Effector memory CD8-positive, alpha-beta T cell (primary cell): ENCODE measurements around the gene KCNRG.
"Not testable (repeated sequence)": the region's sequence is repeated elsewhere in the genome, so short reads cannot be mapped to it uniquely, and the experiment has no call there.

Source experiments
- ATAC-seq: fragments of 150-1000 bp; cut with Tn5 transposase; replicated peaks from 2 replicates; pipeline ENCODE4 v1.10.0; 2021; ENCODE audit warnings: mild to moderate bottlenecking, moderate library complexity
- DNase-seq, 3 experiments: peaks; one replicate each; pipeline ENCODE4 v3.0.0; 2021
- H3K27ac Mint-ChIP-seq, 2 donors: one replicate each; pipeline ENCODE4 v1.8.0; 2022; ENCODE audit warnings: mild to moderate bottlenecking in 2 of 2, mixed read lengths in 2 of 2, moderate library complexity in 2 of 2
- H3K27me3 Mint-ChIP-seq, 2 donors: one replicate each; pipeline ENCODE4 v1.8.0; 2022; ENCODE audit warnings: mixed read lengths in 2 of 2
- H3K36me3 Mint-ChIP-seq: one replicate; pipeline ENCODE4 v1.8.0; 2022; ENCODE audit warnings: mild to moderate bottlenecking, moderate library complexity, mixed read lengths; ENCODE audit not compliant: insufficient read depth
- H3K4me1 Mint-ChIP-seq, 2 donors: one replicate each; pipeline ENCODE4 v1.8.0; 2022; ENCODE audit warnings: low read depth in 2 of 2, mixed read lengths in 2 of 2
- H3K4me3 Mint-ChIP-seq, 2 donors: one replicate each; pipeline ENCODE4 v1.8.0; 2022; ENCODE audit warnings: mild to moderate bottlenecking in 2 of 2, mixed read lengths in 2 of 2, moderate library complexity in 2 of 2
- H3K9me3 Mint-ChIP-seq, 2 donors: one replicate each; pipeline ENCODE4 v1.8.0; 2022; ENCODE audit warnings: mixed read lengths in 2 of 2

Gene KCNRG

DNA sequence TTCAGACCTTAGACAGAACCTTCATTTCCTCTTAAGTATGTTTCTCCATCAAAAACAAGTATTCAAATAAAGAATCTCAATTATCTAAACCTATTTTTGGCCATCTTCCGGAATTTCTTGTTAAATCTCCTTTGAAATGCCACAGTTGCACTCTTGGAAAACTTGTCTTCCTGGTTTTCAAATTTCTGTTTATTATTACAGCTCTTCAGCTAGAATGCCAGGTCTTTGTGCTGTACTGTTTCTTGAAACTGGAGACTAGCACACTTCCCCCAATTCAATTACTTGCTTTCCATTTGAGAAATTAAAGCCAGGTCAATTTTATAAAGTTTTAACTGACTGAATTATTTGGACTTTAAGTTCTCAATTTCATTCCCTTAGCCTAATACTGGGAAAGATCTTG, 10.2 kb downstream of the KCNRG start:
- ATAC-seq: no peak

DNA sequence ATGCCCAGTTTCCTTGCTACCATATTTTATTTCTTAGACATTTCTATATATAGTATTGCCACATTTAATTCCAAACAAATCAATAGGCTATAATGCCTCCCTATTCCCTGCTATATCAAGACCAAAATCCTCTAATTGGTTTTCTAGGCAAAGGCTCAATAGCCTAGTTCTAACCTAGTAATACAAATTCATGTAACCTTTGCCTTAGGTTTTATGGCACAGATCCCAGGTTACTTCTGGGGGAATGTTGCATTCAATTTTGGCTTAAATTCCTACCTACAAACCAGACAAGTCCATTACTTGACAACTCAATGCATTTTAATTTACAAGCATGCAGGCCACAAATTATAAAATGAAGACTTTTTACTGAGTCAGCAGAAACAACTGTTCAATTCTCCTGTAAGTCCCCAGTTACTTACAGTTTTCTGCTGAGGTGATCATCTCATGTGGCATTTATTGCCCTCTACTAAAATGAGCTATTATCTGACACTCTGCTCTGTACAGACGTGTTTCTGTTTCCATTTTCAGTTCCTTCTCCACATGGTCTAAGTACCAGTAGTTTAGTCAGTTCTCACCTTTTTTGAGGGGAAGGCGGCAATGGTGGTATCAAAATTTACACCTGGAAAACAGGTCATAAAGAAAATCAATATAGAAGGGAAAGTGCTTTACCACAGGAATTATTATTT, 11.7 kb downstream of the KCNRG start:
- Mint-ChIP-seq H3K9me3 (no peaks in the 10 kb centered on the region), H3K27me3 (no peaks in the 10 kb centered on the region), H3K36me3 (peaks cover 11% of the 10 kb centered on the region), H3K4me1 (no peaks in the 10 kb centered on the region), H3K4me3 (no peak overlapping the region), H3K27ac (peak overlapping the region; percentile 4 to 23)
- no peak for DNase-seq
- ATAC-seq: no peak

More for the DNA sequence above, 10.2 kb downstream of the KCNRG start:
- Mint-ChIP-seq H3K4me3 (no peak overlapping the region), H3K27ac (peak overlapping the region; percentile 10 to 22), H3K4me1 (no peaks in the 10 kb centered on the region), H3K9me3 (no peaks in the 10 kb centered on the region), H3K27me3 (no peaks in the 10 kb centered on the region), H3K36me3 (peaks cover 14% of the 10 kb centered on the region)
- no peak for DNase-seq

GRCh38 chr13:50030315-50030714, 15.1 kb downstream of the KCNRG start:
- H3K4me3 Mint-ChIP-seq: no peak overlapping the region
- H3K27me3 Mint-ChIP-seq: no peaks in the 10 kb centered on the region
- DNase-seq (no peak), ATAC-seq (no peak)
- no peaks in the 10 kb centered on the region for H3K9me3 Mint-ChIP-seq
- no peak overlapping the region for H3K27ac Mint-ChIP-seq
- H3K4me1 Mint-ChIP-seq: no peaks in the 10 kb centered on the region
- peaks cover 3% of the 10 kb centered on the region for H3K36me3 Mint-ChIP-seq

GRCh38 chr13:50033725-50034124, 18.5 kb downstream of the KCNRG start:
- H3K27ac Mint-ChIP-seq: no peak overlapping the region
- H3K9me3 Mint-ChIP-seq: no peaks in the 10 kb centered on the region
- H3K27me3 Mint-ChIP-seq: no peaks in the 10 kb centered on the region
- no peak for DNase-seq
- H3K36me3 Mint-ChIP-seq: peaks cover 3% of the 10 kb centered on the region
- ATAC-seq: no peak
- no peak overlapping the region for H3K4me3 Mint-ChIP-seq
- H3K4me1 Mint-ChIP-seq: no peaks in the 10 kb centered on the region

DNA sequence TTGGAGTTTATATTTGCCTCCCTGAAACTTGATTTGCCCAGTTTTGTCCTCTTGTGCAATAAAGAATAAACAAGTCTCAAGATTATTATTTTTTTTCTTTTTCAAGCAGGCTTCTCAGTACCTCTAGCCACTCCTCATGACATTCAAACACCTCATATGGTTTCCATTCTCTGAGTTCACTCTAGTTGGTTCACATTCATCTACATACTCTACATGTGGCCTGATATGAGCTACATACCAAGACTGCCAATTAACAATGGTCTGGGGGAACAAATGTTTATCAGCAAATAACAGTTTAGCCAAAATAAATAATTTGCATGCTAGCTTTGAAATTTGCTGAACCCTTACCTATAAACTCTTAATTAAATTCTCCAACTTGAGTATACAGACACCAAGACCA, 22.5 kb downstream of the KCNRG start:
- Mint-ChIP-seq H3K27ac (no peak overlapping the region), H3K4me3 (no peak overlapping the region), H3K27me3 (no peaks in the 10 kb centered on the region), H3K9me3 (no peaks in the 10 kb centered on the region), H3K36me3 (peaks cover 10% of the 10 kb centered on the region), H3K4me1 (no peaks in the 10 kb centered on the region)
- DNase-seq (no peak), ATAC-seq (no peak)

DNA sequence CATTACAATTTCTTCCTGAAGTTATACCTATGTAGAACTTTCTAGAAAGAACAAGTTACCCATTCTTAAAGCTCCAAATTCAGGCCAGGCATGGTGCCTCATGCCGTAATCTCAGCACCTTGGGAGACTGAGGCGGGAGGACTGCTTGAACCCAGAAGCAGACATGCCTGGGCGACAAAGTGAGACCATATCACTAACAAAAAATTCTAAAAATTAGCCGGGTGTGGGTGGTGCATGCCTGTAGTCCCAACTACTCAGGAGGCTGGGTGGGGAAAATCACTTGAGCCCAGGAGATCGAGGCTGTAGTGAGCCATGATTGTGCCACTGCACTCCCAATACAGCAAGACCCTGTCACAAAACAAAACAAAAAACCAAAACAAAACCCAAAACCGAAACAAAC, 23.0 kb downstream of the KCNRG start:
- Mint-ChIP-seq H3K9me3 (no peaks in the 10 kb centered on the region), H3K27me3 (no peaks in the 10 kb centered on the region), H3K4me1 (no peaks in the 10 kb centered on the region), H3K4me3 (no peak overlapping the region), H3K27ac (peak overlapping the region in 1 of 2 donors; percentile 38), H3K36me3 (peaks cover 10% of the 10 kb centered on the region)
- no peak for ATAC-seq
- DNase-seq: no peak

GRCh38 chr13:50052478-50052877, 37.2 kb downstream of the KCNRG start:
- H3K4me1 Mint-ChIP-seq: peaks cover 3 to 19% of the 10 kb centered on the region in 2 donors
- H3K27me3 Mint-ChIP-seq: no peaks in the 10 kb centered on the region
- peak overlapping the region in 1 of 2 donors; percentile 20 for H3K27ac Mint-ChIP-seq
- peaks cover 0 to 2% of the 10 kb centered on the region in 2 donors for H3K9me3 Mint-ChIP-seq
- DNase-seq: no peak
- H3K36me3 Mint-ChIP-seq: peaks cover 13% of the 10 kb centered on the region
- no peak for ATAC-seq
- H3K4me3 Mint-ChIP-seq: no peak overlapping the region

DNA sequence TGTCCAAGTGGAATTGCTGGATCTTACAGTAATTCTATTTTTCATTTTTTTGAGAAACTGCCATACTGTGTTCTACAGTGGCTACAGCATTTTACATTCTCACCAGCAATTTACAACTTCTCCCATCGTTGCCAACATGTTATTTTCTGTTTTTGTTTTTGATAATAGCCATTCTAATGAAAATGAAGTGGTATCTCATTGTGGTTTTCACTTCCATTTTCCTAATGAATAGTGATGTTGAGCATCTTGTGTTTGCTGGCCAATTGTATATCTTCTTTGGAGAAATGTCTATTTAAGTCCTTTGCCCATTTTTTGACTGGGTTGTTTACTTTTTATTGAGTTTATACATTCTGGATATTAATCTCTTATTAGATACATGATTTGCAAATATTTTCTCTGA, 38.6 kb downstream of the KCNRG start:
- DNase-seq: no peak

GRCh38 chr13:50055454-50055853, 40.2 kb downstream of the KCNRG start:
- ATAC-seq: no peak
- Mint-ChIP-seq H3K27me3 (no peaks in the 10 kb centered on the region), H3K4me3 (no peak overlapping the region), H3K36me3 (peaks cover 14% of the 10 kb centered on the region), H3K9me3 (peaks cover 0 to 2% of the 10 kb centered on the region in 2 donors), H3K27ac (peak overlapping the region in 1 of 2 donors; percentile 14), H3K4me1 (peaks cover 6 to 14% of the 10 kb centered on the region in 2 donors)
- DNase-seq: no peak

More for the DNA sequence above, 38.6 kb downstream of the KCNRG start:
- no peak for ATAC-seq
- Mint-ChIP-seq H3K36me3 (peaks cover 13% of the 10 kb centered on the region), H3K27ac (no peak overlapping the region), H3K4me3 (no peak overlapping the region), H3K9me3 (peaks cover 0 to 2% of the 10 kb centered on the region in 2 donors), H3K27me3 (no peaks in the 10 kb centered on the region), H3K4me1 (peaks cover 6 to 19% of the 10 kb centered on the region in 2 donors)

DNA sequence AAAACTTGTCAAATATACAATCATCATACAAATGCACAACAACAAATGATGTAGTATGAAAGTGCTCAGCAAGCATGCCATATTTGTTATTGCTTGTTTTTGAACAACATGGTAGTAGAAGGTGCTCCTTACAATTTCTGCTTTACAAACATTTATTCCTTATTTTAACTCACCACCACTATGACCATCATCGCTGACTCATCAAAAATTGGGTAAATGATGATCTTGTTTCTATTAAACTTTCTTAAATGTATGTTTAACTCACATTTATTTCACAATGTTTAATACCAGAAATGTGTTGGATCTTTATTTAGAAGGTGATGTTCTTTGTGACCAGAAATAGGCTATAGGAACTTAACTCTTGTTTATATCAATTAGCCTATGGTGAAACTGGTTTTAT, 45.5 kb downstream of the KCNRG start:
- H3K27me3 Mint-ChIP-seq: no peaks in the 10 kb centered on the region
- no peaks in the 10 kb centered on the region for H3K9me3 Mint-ChIP-seq
- ATAC-seq (no peak), DNase-seq (no peak)
- no peak overlapping the region for H3K27ac Mint-ChIP-seq
- peaks cover 1 to 3% of the 10 kb centered on the region in 2 donors for H3K4me1 Mint-ChIP-seq
- no peak overlapping the region for H3K4me3 Mint-ChIP-seq
- H3K36me3 Mint-ChIP-seq: peaks cover 20% of the 10 kb centered on the region

DNA sequence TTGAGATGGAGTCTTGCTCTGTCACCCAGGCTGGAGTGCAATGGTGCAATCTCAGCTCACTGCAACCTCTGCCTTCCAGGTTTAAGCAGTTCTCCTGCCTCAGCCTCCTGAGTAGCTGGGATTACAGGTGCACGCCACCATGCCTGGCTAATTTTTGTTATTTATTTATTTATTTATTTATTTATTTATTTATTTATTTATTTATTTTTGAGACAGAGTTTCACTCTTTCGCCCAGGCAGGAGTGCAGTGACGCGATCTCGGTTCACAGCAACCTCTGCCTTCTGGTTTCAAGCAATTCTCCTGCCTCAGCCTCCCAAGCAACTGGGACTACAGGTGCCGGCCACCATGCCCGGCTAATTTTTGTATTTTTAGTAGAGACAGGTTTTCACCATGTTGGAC, 47.1 kb downstream of the KCNRG start:
- ATAC-seq, H3K27ac Mint-ChIP-seq, H3K4me3 Mint-ChIP-seq, H3K27me3 Mint-ChIP-seq, DNase-seq, H3K9me3 Mint-ChIP-seq, H3K4me1 Mint-ChIP-seq: not testable (repeated sequence)
- peaks cover 33% of the 10 kb centered on the region for H3K36me3 Mint-ChIP-seq

DNA sequence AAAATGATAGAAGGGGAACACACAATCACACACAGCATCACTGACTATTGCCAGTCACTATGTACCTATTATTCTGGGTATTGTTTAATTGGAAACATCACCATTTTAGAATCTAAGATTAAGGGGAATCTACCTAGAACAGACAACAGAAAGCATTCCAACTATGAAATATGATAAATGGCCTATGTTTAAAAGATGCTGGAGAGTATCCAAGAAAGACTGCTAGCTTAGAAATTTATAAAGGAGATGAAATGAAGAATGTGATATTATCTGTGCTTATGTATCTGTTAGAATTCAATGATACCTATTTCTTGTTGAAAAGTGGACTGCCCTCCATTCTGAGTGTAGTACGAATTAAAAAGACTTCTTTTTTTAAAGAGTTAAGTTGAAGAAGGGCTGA, 50.5 kb downstream of the KCNRG start:
- no peak overlapping the region for H3K4me3 Mint-ChIP-seq
- peaks cover 36% of the 10 kb centered on the region for H3K36me3 Mint-ChIP-seq
- no peaks in the 10 kb centered on the region for H3K9me3 Mint-ChIP-seq
- ATAC-seq (no peak), DNase-seq (no peak)
- no peaks in the 10 kb centered on the region for H3K27me3 Mint-ChIP-seq
- no peak overlapping the region for H3K27ac Mint-ChIP-seq
- H3K4me1 Mint-ChIP-seq: peaks cover 5 to 7% of the 10 kb centered on the region in 2 donors

DNA sequence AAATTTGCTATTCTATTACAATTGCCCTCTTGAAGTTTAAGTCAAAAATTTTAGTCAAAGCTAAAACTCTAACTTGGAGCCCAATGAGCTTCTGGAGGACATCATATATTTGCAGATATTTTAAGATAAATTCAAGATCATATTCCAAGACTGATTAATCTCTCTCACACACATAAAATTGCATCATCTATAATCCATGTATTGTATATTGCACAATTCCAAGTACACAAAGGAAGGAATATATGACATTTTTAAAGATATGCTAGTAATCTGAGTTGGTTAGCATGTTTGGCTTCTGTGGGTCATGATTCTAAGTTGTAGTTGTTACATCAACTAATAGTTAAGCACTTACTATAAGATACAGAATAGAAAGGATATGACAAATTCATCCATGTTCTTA, 53.3 kb downstream of the KCNRG start:
- H3K36me3 Mint-ChIP-seq: peaks cover 33% of the 10 kb centered on the region
- no peak overlapping the region for H3K27ac Mint-ChIP-seq
- H3K27me3 Mint-ChIP-seq: no peaks in the 10 kb centered on the region
- ATAC-seq (no peak), DNase-seq (no peak)
- no peak overlapping the region for H3K4me3 Mint-ChIP-seq
- peaks cover 5 to 8% of the 10 kb centered on the region in 2 donors for H3K4me1 Mint-ChIP-seq
- H3K9me3 Mint-ChIP-seq: no peaks in the 10 kb centered on the region

GRCh38 chr13:50069261-50069660, 54.0 kb downstream of the KCNRG start:
- H3K27me3 Mint-ChIP-seq: no peaks in the 10 kb centered on the region
- no peak overlapping the region for H3K4me3 Mint-ChIP-seq
- H3K9me3 Mint-ChIP-seq: no peaks in the 10 kb centered on the region
- no peak for ATAC-seq
- H3K36me3 Mint-ChIP-seq: peaks cover 33% of the 10 kb centered on the region
- no peak for DNase-seq
- H3K4me1 Mint-ChIP-seq: peaks cover 5 to 8% of the 10 kb centered on the region in 2 donors
- H3K27ac Mint-ChIP-seq: no peak overlapping the region
